B cell (primary cell): Measurements from ENCODE around the gene HLX.

Source experiments
- EZH2 ChIP-seq: IDR thresholded peaks from 2 replicates; pipeline ENCODE4 v1.6.1; 2012; ENCODE audit warnings: borderline replicate concordance, low read depth, mild to moderate bottlenecking, moderate library complexity, low read length; ENCODE audit not compliant: insufficient read depth, poor library complexity, severe bottlenecking
- TF ChIP-seq, protein P1 (sequence below): fragments of 200-600 bp; IDR thresholded peaks from one replicate; pipeline ENCODE4 v1.8.0; 2022; ENCODE audit warnings: antibody characterized with exemption, mild to moderate bottlenecking

DNA sequence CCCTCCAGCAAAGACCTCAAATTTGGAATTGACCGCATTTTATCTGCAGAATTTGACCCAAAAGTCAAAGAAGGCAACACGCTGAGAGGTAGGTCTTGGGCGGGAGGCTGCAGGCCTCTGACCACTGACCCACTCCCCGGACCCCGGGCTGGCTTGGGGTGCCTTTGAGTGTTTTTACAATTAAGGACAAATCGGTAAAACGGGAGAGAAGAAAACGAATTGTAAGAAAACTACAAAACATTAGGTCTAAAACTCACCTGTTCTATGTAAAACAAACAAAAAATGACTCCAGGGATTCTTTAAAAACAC is 1.1 kb downstream of the HLX start:
- TF ChIP-seq, protein P1, sequence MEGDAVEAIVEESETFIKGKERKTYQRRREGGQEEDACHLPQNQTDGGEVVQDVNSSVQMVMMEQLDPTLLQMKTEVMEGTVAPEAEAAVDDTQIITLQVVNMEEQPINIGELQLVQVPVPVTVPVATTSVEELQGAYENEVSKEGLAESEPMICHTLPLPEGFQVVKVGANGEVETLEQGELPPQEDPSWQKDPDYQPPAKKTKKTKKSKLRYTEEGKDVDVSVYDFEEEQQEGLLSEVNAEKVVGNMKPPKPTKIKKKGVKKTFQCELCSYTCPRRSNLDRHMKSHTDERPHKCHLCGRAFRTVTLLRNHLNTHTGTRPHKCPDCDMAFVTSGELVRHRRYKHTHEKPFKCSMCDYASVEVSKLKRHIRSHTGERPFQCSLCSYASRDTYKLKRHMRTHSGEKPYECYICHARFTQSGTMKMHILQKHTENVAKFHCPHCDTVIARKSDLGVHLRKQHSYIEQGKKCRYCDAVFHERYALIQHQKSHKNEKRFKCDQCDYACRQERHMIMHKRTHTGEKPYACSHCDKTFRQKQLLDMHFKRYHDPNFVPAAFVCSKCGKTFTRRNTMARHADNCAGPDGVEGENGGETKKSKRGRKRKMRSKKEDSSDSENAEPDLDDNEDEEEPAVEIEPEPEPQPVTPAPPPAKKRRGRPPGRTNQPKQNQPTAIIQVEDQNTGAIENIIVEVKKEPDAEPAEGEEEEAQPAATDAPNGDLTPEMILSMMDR = no peak
- TF ChIP-seq EZH2 = no peak
